H9 (cell line): ENCODE results near the gene CFAP161. TPM values are rescaled to one million over a fixed set of nuclear protein-coding genes. Genes with fewer than 3 reads are reported as not detected.

Source experiments
- DNase-seq: peaks from one replicate; pipeline ENCODE4 v3.0.0-alpha.2; 2017
- H2AFZ ChIP-seq: one replicate; pipeline ENCODE4 v1.6.1; 2013; ENCODE audit warnings: mild to moderate bottlenecking, low read length, control low read depth, moderate library complexity
- H2AK5ac ChIP-seq: 2 replicates; pipeline ENCODE4 v1.6.1; 2013; ENCODE audit warnings: low read length, control low read depth, mixed read lengths; ENCODE audit not compliant: insufficient read length
- H2BK120ac ChIP-seq: one replicate; pipeline ENCODE4 v1.6.1; 2013; ENCODE audit warnings: low read depth, mild to moderate bottlenecking, low read length, control low read depth, inconsistent platforms; ENCODE audit not compliant: poor library complexity, severe bottlenecking
- H2BK12ac ChIP-seq: 2 replicates; pipeline ENCODE4 v1.6.1; 2013; ENCODE audit warnings: low read length, control low read depth, mixed read lengths, low read depth; ENCODE audit not compliant: insufficient read length
- H2BK15ac ChIP-seq: 2 replicates; pipeline ENCODE4 v1.6.1; 2013; ENCODE audit warnings: low read depth, low read length, control low read depth
- H2BK20ac ChIP-seq: one replicate; pipeline ENCODE4 v1.6.1; 2013; ENCODE audit warnings: low read depth, mild to moderate bottlenecking, low read length, control low read depth, inconsistent platforms; ENCODE audit not compliant: poor library complexity, severe bottlenecking
- H2BK5ac ChIP-seq: 2 replicates; pipeline ENCODE4 v1.6.1; 2013; ENCODE audit warnings: low read length, control low read depth, mixed read lengths; ENCODE audit not compliant: insufficient read length
- H3K14ac ChIP-seq: 2 replicates; pipeline ENCODE4 v1.6.1; 2013; ENCODE audit warnings: low read length, control low read depth; ENCODE audit not compliant: insufficient read depth
- H3K18ac ChIP-seq: 2 replicates; pipeline ENCODE4 v1.6.1; 2013; ENCODE audit warnings: low read depth, mild to moderate bottlenecking, mixed read lengths, low read length, control low read depth; ENCODE audit not compliant: insufficient read length
- H3K23ac ChIP-seq: 2 replicates; pipeline ENCODE4 v1.6.1; 2013; ENCODE audit warnings: low read length, control low read depth, mixed read lengths, low read depth; ENCODE audit not compliant: insufficient read length
- H3K23me2 ChIP-seq: 2 replicates; pipeline ENCODE4 v1.6.1; 2013; ENCODE audit warnings: low read depth, mild to moderate bottlenecking, mixed read lengths, low read length, control low read depth; ENCODE audit not compliant: insufficient read length, poor library complexity, severe bottlenecking
- H3K27ac ChIP-seq: 2 replicates; pipeline ENCODE4 v1.5.1; 2013; ENCODE audit warnings: low read length, control low read depth, mixed read lengths, low read depth; ENCODE audit not compliant: insufficient read length
- H3K27me3 ChIP-seq: 2 replicates; pipeline ENCODE4 v1.6.1; 2013; ENCODE audit warnings: low read length, control low read depth, inconsistent platforms; ENCODE audit not compliant: insufficient read depth
- H3K4ac ChIP-seq: 2 replicates; pipeline ENCODE4 v1.6.1; 2013; ENCODE audit warnings: low read depth, mild to moderate bottlenecking, control low read depth, inconsistent platforms, low read length, moderate library complexity
- H3K4me1 ChIP-seq: 2 replicates; pipeline ENCODE4 v1.6.1; 2013; ENCODE audit warnings: low read length, control low read depth, inconsistent platforms; ENCODE audit not compliant: insufficient read depth
- H3K4me2 ChIP-seq: 2 replicates; pipeline ENCODE4 v1.6.1; 2013; ENCODE audit warnings: low read length, control low read depth, mixed read lengths; ENCODE audit not compliant: insufficient read length, insufficient read depth
- H3K56ac ChIP-seq: 2 replicates; pipeline ENCODE4 v1.6.1; 2013; ENCODE audit warnings: low read depth, mild to moderate bottlenecking, mixed read lengths, low read length, control low read depth; ENCODE audit not compliant: insufficient read length
- H3K79me1 ChIP-seq: 2 replicates; pipeline ENCODE4 v1.6.1; 2013; ENCODE audit warnings: low read depth, mild to moderate bottlenecking, moderate library complexity, low read length, control low read depth, inconsistent platforms; ENCODE audit not compliant: insufficient read depth, poor library complexity, severe bottlenecking
- H3K79me2 ChIP-seq: 2 replicates; pipeline ENCODE4 v1.6.1; 2013; ENCODE audit warnings: low read length, control low read depth, inconsistent platforms; ENCODE audit not compliant: insufficient read depth
- H3K9ac ChIP-seq: 2 replicates; pipeline ENCODE4 v1.6.1; 2013; ENCODE audit warnings: low read length, control low read depth, mixed read lengths; ENCODE audit not compliant: insufficient read length; ENCODE audit errors: extremely low read depth
- H3K9me3 ChIP-seq: one replicate; pipeline ENCODE4 v1.6.1; 2013; ENCODE audit warnings: low read depth, low read length, inconsistent platforms; ENCODE audit not compliant: control insufficient read depth
- H3T11ph ChIP-seq: one replicate; pipeline ENCODE4 v1.6.1; 2013; ENCODE audit warnings: mild to moderate bottlenecking, low read length, control low read depth, inconsistent platforms
- H4K20me1 ChIP-seq: one replicate; pipeline ENCODE4 v1.6.1; 2013; ENCODE audit not compliant: control insufficient read depth, insufficient read length, insufficient read depth
- H4K5ac ChIP-seq: 2 replicates; pipeline ENCODE4 v1.6.1; 2013; ENCODE audit warnings: low read depth, mild to moderate bottlenecking, mixed read lengths, low read length, control low read depth; ENCODE audit not compliant: insufficient read length
- H4K8ac ChIP-seq: replicated peaks from 2 replicates; pipeline ENCODE4 v1.6.1; 2013; ENCODE audit warnings: low read length, control low read depth, mixed read lengths, low read depth; ENCODE audit not compliant: insufficient read length
- H4K91ac ChIP-seq: 2 replicates; pipeline ENCODE4 v1.6.1; 2013; ENCODE audit warnings: low read depth, mild to moderate bottlenecking, moderate library complexity, mixed read lengths, low read length, control low read depth; ENCODE audit not compliant: insufficient read length
- H3K27ac Mint-ChIP-seq, 3 experiments: 2 replicates in 2 of 3; 3 replicates in 1 of 3; pipeline ENCODE4 v1.8.0; 2020 to 2021; ENCODE audit warnings: mixed read lengths in 3 of 3, mild to moderate bottlenecking in 1 of 3, moderate library complexity in 1 of 3
- H3K27me3 Mint-ChIP-seq: 2 replicates; pipeline ENCODE4 v1.8.0; 2021; ENCODE audit warnings: low read depth, mild to moderate bottlenecking, moderate library complexity, mixed read lengths
- H3K36me3 Mint-ChIP-seq, 3 experiments: 2 replicates in 2 of 3; 3 replicates in 1 of 3; pipeline ENCODE4 v1.8.0; 2020 to 2021; ENCODE audit warnings: low read depth in 3 of 3, mixed read lengths in 3 of 3; ENCODE audit not compliant: insufficient read depth in 1 of 3
- H3K4me1 Mint-ChIP-seq, 2 experiments: 2 replicates each; pipeline ENCODE4 v1.8.0; 2020; ENCODE audit warnings: mixed read lengths in 2 of 2
- H3K4me3 Mint-ChIP-seq, 2 experiments: 2 replicates in 1 of 2; 3 replicates in 1 of 2; pipeline ENCODE4 v1.8.0; 2020 to 2021; ENCODE audit warnings: mild to moderate bottlenecking in 2 of 2, mixed read lengths in 2 of 2, moderate library complexity in 1 of 2
- H3K9me3 Mint-ChIP-seq, 2 experiments: 2 replicates in 1 of 2; 3 replicates in 1 of 2; pipeline ENCODE4 v1.8.0; 2020; ENCODE audit warnings: mild to moderate bottlenecking in 2 of 2, mixed read lengths in 2 of 2, moderate library complexity in 1 of 2
- WGBS: extraction: QIAGEN DNeasy Blood & Tissue Kit; methylation state at CpG from one replicate; pipeline ENCODE4 v1.1.7; 2013; ENCODE audit warnings: missing lambda C conversion rate, low lambda C conversion rate, mixed read lengths; ENCODE audit not compliant: insufficient read length; ENCODE audit errors: extremely low coverage; 5-methylcytosine and 5-hydroxymethylcytosine counted together
- total RNA-seq: library from RNA; stranded (reverse); gene quantifications from 2 replicates; pipeline ENCODE4 v1.2.1, GENCODE V29; 2021
- TF ChIP-seq, protein P1 (sequence below): fragments of 200-600 bp; sonication (generic); conservative IDR thresholded peaks from 3 replicates; pipeline ENCODE4 v1.8.0; 2021; ENCODE audit warnings: antibody characterized with exemption, mild to moderate bottlenecking

Gene CFAP161
- total RNA-seq, 1 experiment from 2014 or later = 0.24 TPM

DNA sequence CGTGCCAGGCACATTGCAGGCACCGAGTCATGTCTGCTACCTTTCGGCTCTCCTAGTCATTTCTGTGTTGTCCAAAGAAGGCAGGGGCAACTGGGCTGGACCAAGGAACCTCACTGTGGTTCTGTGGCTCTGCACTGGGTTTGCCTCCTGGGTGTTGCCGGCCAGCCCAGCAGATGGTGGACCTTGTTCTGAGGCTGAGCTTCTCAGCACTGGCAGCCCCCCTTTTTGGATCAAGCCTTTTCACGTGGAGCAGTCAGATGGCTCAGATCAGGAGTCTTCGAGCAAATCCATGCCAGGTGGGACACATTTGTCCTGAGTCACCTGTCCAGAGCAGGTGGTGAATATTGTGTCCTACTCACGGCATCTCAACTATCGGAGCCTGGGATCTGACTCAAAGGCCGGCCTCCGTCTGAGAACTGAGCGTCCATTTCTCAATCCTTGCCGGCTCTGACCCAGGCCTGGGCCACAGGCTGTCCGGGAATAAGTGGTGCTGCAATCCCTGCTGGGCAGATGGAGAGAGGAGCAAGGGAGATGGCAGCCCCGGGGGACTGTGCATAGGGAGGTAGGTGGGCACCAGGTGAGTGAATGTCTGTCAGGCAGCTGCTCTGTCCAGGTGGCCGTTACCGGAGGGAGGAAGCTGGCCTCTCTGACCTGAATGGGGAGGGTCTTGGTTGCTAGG lies 62.6 kb downstream of the CFAP161 start, which contains the start of gene IL16:
TSS of gene IL16 (plus strand) at position 304 of the 679 bp plus-strand sequence. CDS start 28,521 bp downstream, outside the sequence.
- no peaks in the 10 kb centered on the region for H3K79me1 ChIP-seq
- H2AFZ ChIP-seq = no peak within 1 kb of the TSS
- 0 out of 2 replicates have a peak within 1 kb of the TSS, but pooled peaks have one; percentile 8 for H3K14ac ChIP-seq
- WGBS = no CpG with 5 or more reads among the region's 16 CpGs
- no peak within 1 kb of the TSS for H2BK15ac ChIP-seq
- no peak within 1 kb of the TSS for H3K9ac ChIP-seq
- Mint-ChIP-seq H3K4me3 (no peak within 1 kb of the TSS), H3K4me1 (peaks cover 13 to 25% of the 10 kb centered on the region in 2 experiments; a peak in 3 of 4 replicates), H3K27me3 (peaks cover 7% of the 10 kb centered on the region), H3K36me3 (no peaks in the 10 kb centered on the region), H3K27ac (no peak within 1 kb of the TSS; a peak in 1 of 7 replicates), H3K9me3 (no peaks in the 10 kb centered on the region)
- no peak within 1 kb of the TSS for H2BK12ac ChIP-seq
- no peak within 1 kb of the TSS for H3K4me2 ChIP-seq
- H3K27ac ChIP-seq = no peak within 1 kb of the TSS
- H4K20me1 ChIP-seq = no peaks in the 10 kb centered on the region
- no peak within 1 kb of the TSS for H3K18ac ChIP-seq
- no peaks in the 10 kb centered on the region for H3K9me3 ChIP-seq
- no peak within 1 kb of the TSS for H2AK5ac ChIP-seq
- no peak within 1 kb of the TSS for H4K91ac ChIP-seq
- H3K56ac ChIP-seq = no peak within 1 kb of the TSS
- H3K23ac ChIP-seq = no peak within 1 kb of the TSS
- no peaks in the 10 kb centered on the region for H3K4me1 ChIP-seq
- H4K5ac ChIP-seq = no peak within 1 kb of the TSS
- no peak within 1 kb of the TSS for H3K4ac ChIP-seq
- no peaks in the 10 kb centered on the region for H3K27me3 ChIP-seq
- TF ChIP-seq, protein P1, sequence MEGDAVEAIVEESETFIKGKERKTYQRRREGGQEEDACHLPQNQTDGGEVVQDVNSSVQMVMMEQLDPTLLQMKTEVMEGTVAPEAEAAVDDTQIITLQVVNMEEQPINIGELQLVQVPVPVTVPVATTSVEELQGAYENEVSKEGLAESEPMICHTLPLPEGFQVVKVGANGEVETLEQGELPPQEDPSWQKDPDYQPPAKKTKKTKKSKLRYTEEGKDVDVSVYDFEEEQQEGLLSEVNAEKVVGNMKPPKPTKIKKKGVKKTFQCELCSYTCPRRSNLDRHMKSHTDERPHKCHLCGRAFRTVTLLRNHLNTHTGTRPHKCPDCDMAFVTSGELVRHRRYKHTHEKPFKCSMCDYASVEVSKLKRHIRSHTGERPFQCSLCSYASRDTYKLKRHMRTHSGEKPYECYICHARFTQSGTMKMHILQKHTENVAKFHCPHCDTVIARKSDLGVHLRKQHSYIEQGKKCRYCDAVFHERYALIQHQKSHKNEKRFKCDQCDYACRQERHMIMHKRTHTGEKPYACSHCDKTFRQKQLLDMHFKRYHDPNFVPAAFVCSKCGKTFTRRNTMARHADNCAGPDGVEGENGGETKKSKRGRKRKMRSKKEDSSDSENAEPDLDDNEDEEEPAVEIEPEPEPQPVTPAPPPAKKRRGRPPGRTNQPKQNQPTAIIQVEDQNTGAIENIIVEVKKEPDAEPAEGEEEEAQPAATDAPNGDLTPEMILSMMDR = no peak
- no peak within 1 kb of the TSS for H2BK120ac ChIP-seq
- H4K8ac ChIP-seq = no peak within 1 kb of the TSS
- no peak within 1 kb of the TSS for H2BK20ac ChIP-seq
- no peak within 1 kb of the TSS for H3T11ph ChIP-seq
- H3K79me2 ChIP-seq = no peaks in the 10 kb centered on the region; the same call in 1 of the 2 replicates
- DNase-seq = no peak
- H3K23me2 ChIP-seq = no peaks in the 10 kb centered on the region
- no peak within 1 kb of the TSS for H2BK5ac ChIP-seq
